Neuronal stem cell (in vitro differentiated cells): ENCODE data around the gene HEATR1. TPM values are rescaled to one million over a fixed set of nuclear protein-coding genes. Genes with fewer than 3 reads are reported as not detected.
A peak's percentile ranks its signal among the peaks of the same experiment; 100 is the strongest.

Experiments used
- DNase-seq: peaks from one replicate; pipeline ENCODE4 v3.0.0-alpha.2; 2013; ENCODE audit warnings: low spot score
- H2AFZ ChIP-seq: one replicate; pipeline ENCODE4 v1.6.1; 2013; ENCODE audit warnings: mild to moderate bottlenecking, low read length, inconsistent platforms
- H2AK5ac ChIP-seq: 2 replicates; pipeline ENCODE4 v1.6.1; 2013; ENCODE audit warnings: low read depth, mild to moderate bottlenecking, inconsistent platforms, low read length, moderate library complexity, mixed read lengths
- H2BK120ac ChIP-seq: 2 replicates; pipeline ENCODE4 v1.6.1; 2013; ENCODE audit warnings: low read depth, mild to moderate bottlenecking, inconsistent platforms, low read length, moderate library complexity, mixed read lengths
- H2BK12ac ChIP-seq: one replicate; pipeline ENCODE4 v1.6.1; 2013; ENCODE audit warnings: low read length, inconsistent platforms
- H2BK15ac ChIP-seq: 2 replicates; pipeline ENCODE4 v1.6.1; 2013; ENCODE audit warnings: mild to moderate bottlenecking, low read length, inconsistent platforms, mixed read lengths
- H2BK5ac ChIP-seq: one replicate; pipeline ENCODE4 v1.6.1; 2013; ENCODE audit warnings: inconsistent platforms, mild to moderate bottlenecking, low read length, moderate library complexity
- H3K14ac ChIP-seq: one replicate; pipeline ENCODE4 v1.6.1; 2013; ENCODE audit warnings: low read length, inconsistent platforms
- H3K18ac ChIP-seq: 2 replicates; pipeline ENCODE4 v1.6.1; 2013; ENCODE audit warnings: low read length, inconsistent platforms
- H3K23ac ChIP-seq: 2 replicates; pipeline ENCODE4 v1.6.1; 2013; ENCODE audit warnings: low read depth, mild to moderate bottlenecking, mixed read lengths, low read length, inconsistent platforms; ENCODE audit not compliant: poor library complexity
- H3K27ac ChIP-seq: replicated peaks from 3 replicates; pipeline ENCODE4 v1.5.1; 2013; ENCODE audit warnings: low read length, inconsistent platforms
- H3K27me3 ChIP-seq, 3 experiments: 2 replicates each; pipeline ENCODE4 v1.6.1; 2013; ENCODE audit warnings: low read length in 3 of 3, mild to moderate bottlenecking in 2 of 3, inconsistent platforms in 1 of 3, low read depth in 1 of 3, mixed read lengths in 1 of 3, moderate library complexity in 1 of 3; ENCODE audit not compliant: control insufficient read depth in 3 of 3, insufficient read depth in 3 of 3
- H3K36me3 ChIP-seq, 2 donors: replicated peaks in 1 of 2; 2 replicates each; pipeline ENCODE4 v1.6.1; 2013; ENCODE audit warnings: low read length in 2 of 2; ENCODE audit not compliant: control insufficient read depth in 2 of 2, insufficient read depth in 2 of 2
- H3K4ac ChIP-seq: 2 replicates; pipeline ENCODE4 v1.6.1; 2013; ENCODE audit warnings: inconsistent platforms, mild to moderate bottlenecking, low read length, moderate library complexity
- H3K4me1 ChIP-seq, 2 donors: 1 replicate in 1 of 2; 2 replicates in 1 of 2; pipeline ENCODE4 v1.6.1; 2013; ENCODE audit warnings: low read length in 2 of 2, low read depth in 1 of 2; ENCODE audit not compliant: control insufficient read depth in 2 of 2, insufficient read depth in 1 of 2
- H3K4me2 ChIP-seq: one replicate; pipeline ENCODE4 v1.6.1; 2013; ENCODE audit warnings: mild to moderate bottlenecking, low read length, inconsistent platforms; ENCODE audit not compliant: insufficient read depth, poor library complexity, severe bottlenecking
- H3K4me3 ChIP-seq, 2 donors: 2 replicates each; pipeline ENCODE4 v1.5.1; 2013; ENCODE audit warnings: low read length in 2 of 2, mild to moderate bottlenecking in 2 of 2, inconsistent platforms in 1 of 2, moderate library complexity in 1 of 2
- H3K79me1 ChIP-seq: one replicate; pipeline ENCODE4 v1.6.1; 2013; ENCODE audit warnings: low read depth, mild to moderate bottlenecking, inconsistent platforms, low read length, moderate library complexity
- H3K9ac ChIP-seq: one replicate; pipeline ENCODE4 v1.6.1; 2013; ENCODE audit warnings: mild to moderate bottlenecking, low read depth, low read length, inconsistent platforms; ENCODE audit not compliant: poor library complexity
- H3K9me3 ChIP-seq, 2 donors: replicated peaks in 1 of 2; 2 replicates each; pipeline versions ENCODE3 to v1.6.1; 2013; ENCODE audit warnings: low read length in 2 of 2, mild to moderate bottlenecking in 2 of 2, inconsistent platforms in 1 of 2, low read depth in 1 of 2, mixed read lengths in 1 of 2, moderate library complexity in 1 of 2; ENCODE audit not compliant: control insufficient read depth in 2 of 2, insufficient read depth in 1 of 2
- H4K8ac ChIP-seq: one replicate; pipeline ENCODE4 v1.6.1; 2013; ENCODE audit warnings: low read depth, mild to moderate bottlenecking, inconsistent platforms, low read length, moderate library complexity
- H4K91ac ChIP-seq: one replicate; pipeline ENCODE4 v1.6.1; 2013; ENCODE audit warnings: low read length, low read depth, mild to moderate bottlenecking, inconsistent platforms; ENCODE audit not compliant: poor library complexity
- WGBS, 2 donors: extraction: QIAGEN DNeasy Blood & Tissue Kit; methylation state at CpG; one replicate each; pipeline ENCODE4 v1.1.7; 2013; ENCODE audit warnings: missing lambda C conversion rate in 2 of 2, mixed read lengths in 1 of 2; ENCODE audit not compliant: insufficient read length in 2 of 2, insufficient replicate concordance in 1 of 2; ENCODE audit errors: extremely low coverage in 2 of 2; 5-methylcytosine and 5-hydroxymethylcytosine counted together
- polyA plus RNA-seq, 2 experiments: library from polyadenylated mRNA; stranded (reverse); fragments of 200-250 nt; gene quantifications; one replicate each; pipeline ENCODE4 v1.2.3, GENCODE V29; 2013

The HEATR1 gene
- polyA plus RNA-seq (2013, experiment 1 of 2), result 11.9 TPM
- 11.7 TPM for polyA plus RNA-seq (2013, experiment 2 of 2)

GRCh38 chr1:236603991-236604904 is at the start of gene HEATR1:
HEATR1 (minus strand) TSS chr1:236604516; CDS start chr1:236604095, 421 bp downstream.
- H2BK15ac ChIP-seq, result no peak within 1 kb of the TSS
- H2AFZ ChIP-seq, result peak within 1 kb of the TSS; percentile 92
- peak within 1 kb of the TSS; percentile 75 for H3K4me2 ChIP-seq
- H3K4me3 ChIP-seq, result peak within 1 kb of the TSS; percentile 87 to 93
- no peak within 1 kb of the TSS for H4K8ac ChIP-seq
- peak within 1 kb of the TSS; percentile 73 for H3K9ac ChIP-seq
- no peak within 1 kb of the TSS for H2AK5ac ChIP-seq
- peaks cover 1 to 5% of the 10 kb centered on the region in 2 donors for H3K4me1 ChIP-seq
- H2BK120ac ChIP-seq, result no peak within 1 kb of the TSS
- H3K23ac ChIP-seq, result no peak within 1 kb of the TSS
- no peaks in the 10 kb centered on the region for H3K27me3 ChIP-seq
- H3K4ac ChIP-seq, result no peak within 1 kb of the TSS
- peaks cover 2 to 31% of the 10 kb centered on the region in 2 donors for H3K36me3 ChIP-seq
- peak within 1 kb of the TSS; percentile 34 for H3K27ac ChIP-seq
- no peak within 1 kb of the TSS for H4K91ac ChIP-seq
- no peaks in the 10 kb centered on the region for H3K9me3 ChIP-seq
- peak; percentile 88 for DNase-seq
- peaks cover 4% of the 10 kb centered on the region for H3K79me1 ChIP-seq
- H2BK12ac ChIP-seq, result no peak within 1 kb of the TSS
- H3K14ac ChIP-seq, result no peak within 1 kb of the TSS
- peak within 1 kb of the TSS; percentile 86 for H3K18ac ChIP-seq
- no peak within 1 kb of the TSS for H2BK5ac ChIP-seq
- WGBS, 2 donors, result no CpG with 5 or more reads among the region's 54 CpGs

GRCh38 chr1:236645016-236645680 is 40.8 kb upstream of the HEATR1 start:
- H3K4me1 ChIP-seq, result no peaks in the 10 kb centered on the region
- no peak overlapping the region for H4K91ac ChIP-seq
- H3K27me3 ChIP-seq, result no peaks in the 10 kb centered on the region
- no peak overlapping the region for H3K23ac ChIP-seq
- H3K9me3 ChIP-seq, result no peaks in the 10 kb centered on the region
- no peak overlapping the region for H3K4me3 ChIP-seq
- no peaks in the 10 kb centered on the region for H3K36me3 ChIP-seq
- H3K14ac ChIP-seq, result no peak overlapping the region
- H2BK12ac ChIP-seq, result no peak overlapping the region
- no peak overlapping the region for H4K8ac ChIP-seq
- no peak overlapping the region for H3K27ac ChIP-seq
- no peak overlapping the region for H2BK5ac ChIP-seq
- no CpG with 5 or more reads among the region's 5 CpGs for WGBS, 2 donors
- no peak overlapping the region for H3K4ac ChIP-seq
- no peak for DNase-seq
- H2BK15ac ChIP-seq, result no peak overlapping the region
- H3K9ac ChIP-seq, result no peak overlapping the region
- H3K18ac ChIP-seq, result no peak overlapping the region
- H2AFZ ChIP-seq, result no peak overlapping the region
- no peak overlapping the region for H2BK120ac ChIP-seq
- H2AK5ac ChIP-seq, result no peak overlapping the region
- H3K4me2 ChIP-seq, result no peak overlapping the region
- H3K79me1 ChIP-seq, result no peaks in the 10 kb centered on the region

- no peak overlapping the region for H2AFZ ChIP-seq
- H2BK12ac ChIP-seq, result no peak overlapping the region
- H4K8ac ChIP-seq, result no peak overlapping the region
- H3K79me1 ChIP-seq, result no peaks in the 10 kb centered on the region
- no peak overlapping the region for H3K14ac ChIP-seq
- no peak overlapping the region for H3K9ac ChIP-seq
- H3K4me3 ChIP-seq, result no peak overlapping the region
- no peaks in the 10 kb centered on the region for H3K36me3 ChIP-seq
- no peak for DNase-seq
- no CpG with 5 or more reads among the region's 4 CpGs for WGBS, 2 donors
- H3K27ac ChIP-seq, result no peak overlapping the region
- H3K27me3 ChIP-seq, result peaks cover 0 to 2% (median 0%) of the 10 kb centered on the region in 3 experiments
- no peak overlapping the region for H3K23ac ChIP-seq
- H3K4me2 ChIP-seq, result no peak overlapping the region
- H3K18ac ChIP-seq, result no peak overlapping the region
- no peaks in the 10 kb centered on the region for H3K4me1 ChIP-seq
- no peak overlapping the region for H4K91ac ChIP-seq
- no peaks in the 10 kb centered on the region for H3K9me3 ChIP-seq
- H2AK5ac ChIP-seq, result no peak overlapping the region
- no peak overlapping the region for H2BK5ac ChIP-seq
- no peak overlapping the region for H2BK120ac ChIP-seq
- H2BK15ac ChIP-seq, result no peak overlapping the region
- H3K4ac ChIP-seq, result no peak overlapping the region
Observed at GRCh38 chr1:236642763-236643162, 38.4 kb upstream of the HEATR1 start.

GRCh38 chr1:236639686-236640085 is 35.4 kb upstream of the HEATR1 start:
- DNase-seq, result no peak
- no peaks in the 10 kb centered on the region for H3K9me3 ChIP-seq
- H3K4ac ChIP-seq, result no peak overlapping the region
- no peak overlapping the region for H2BK120ac ChIP-seq
- no peaks in the 10 kb centered on the region for H3K36me3 ChIP-seq
- H2BK12ac ChIP-seq, result no peak overlapping the region
- no peak overlapping the region for H3K4me3 ChIP-seq
- H3K14ac ChIP-seq, result no peak overlapping the region
- H4K8ac ChIP-seq, result no peak overlapping the region
- no peak overlapping the region for H3K9ac ChIP-seq
- H2AFZ ChIP-seq, result no peak overlapping the region
- peaks cover 0 to 2% (median 0%) of the 10 kb centered on the region in 3 experiments for H3K27me3 ChIP-seq
- no peaks in the 10 kb centered on the region for H3K79me1 ChIP-seq
- no CpG with 5 or more reads among the region's 4 CpGs for WGBS, 2 donors
- no peak overlapping the region for H2BK5ac ChIP-seq
- no peaks in the 10 kb centered on the region for H3K4me1 ChIP-seq
- H3K23ac ChIP-seq, result no peak overlapping the region
- no peak overlapping the region for H3K27ac ChIP-seq
- H2BK15ac ChIP-seq, result no peak overlapping the region
- no peak overlapping the region for H3K4me2 ChIP-seq
- H3K18ac ChIP-seq, result no peak overlapping the region
- H2AK5ac ChIP-seq, result no peak overlapping the region
- no peak overlapping the region for H4K91ac ChIP-seq
